GM18909 (cell line): ENCODE measurements around the gene SERPINH1.
A peak's percentile ranks its signal among the peaks of the same experiment; 100 is the strongest.

Source experiments
- ATAC-seq: cut with Tn5 transposase; IDR thresholded peaks from one replicate; pipeline ENCODE4 v1.9.1; 2021; ENCODE audit warnings: mild to moderate bottlenecking; ENCODE audit not compliant: unreplicated experiment, poor library complexity

The SERPINH1 gene

GRCh38 chr11:75562048-75562835, at the start of gene SERPINH1:
TSS of gene SERPINH1 (plus strand) at chr11:75562253. CDS start at chr11:75566350, 4,097 bp downstream.
- peak; percentile 77 for ATAC-seq

- no peak for ATAC-seq
Observed at GRCh38 chr11:75513250-75513649, 48.8 kb upstream of the SERPINH1 start.

GRCh38 chr11:75514596-75514995, 47.5 kb upstream of the SERPINH1 start:
- no peak for ATAC-seq

- no peak for ATAC-seq
Observed at GRCh38 chr11:75516140-75516539, 45.9 kb upstream of the SERPINH1 start.

GRCh38 chr11:75516886-75517285, 45.2 kb upstream of the SERPINH1 start:
- ATAC-seq, result no peak

GRCh38 chr11:75518204-75518549, 43.9 kb upstream of the SERPINH1 start:
- no peak for ATAC-seq

- no peak for ATAC-seq
Observed at GRCh38 chr11:75518771-75519653, 43.0 kb upstream of the SERPINH1 start.

GRCh38 chr11:75520688-75521087, 41.4 kb upstream of the SERPINH1 start:
- no peak for ATAC-seq

- no peak for ATAC-seq
Observed at GRCh38 chr11:75522286-75523044, 39.6 kb upstream of the SERPINH1 start.

- ATAC-seq, result no peak
Observed at GRCh38 chr11:75523189-75523588, 38.9 kb upstream of the SERPINH1 start.

- ATAC-seq, result no peak
Observed at GRCh38 chr11:75523811-75524664, 38.0 kb upstream of the SERPINH1 start.

- no peak for ATAC-seq
Observed at GRCh38 chr11:75524665-75525432, 37.2 kb upstream of the SERPINH1 start.

GRCh38 chr11:75525433-75526191, 36.4 kb upstream of the SERPINH1 start, which contains the start of gene GDPD5:
TSS of gene GDPD5 (minus strand) at chr11:75525941. CDS start at chr11:75477735, 48,206 bp downstream.
- peak; percentile 71 for ATAC-seq

- ATAC-seq, result no peak
Observed at GRCh38 chr11:75526192-75526541, 35.9 kb upstream of the SERPINH1 start.

- ATAC-seq, result no peak
Observed at GRCh38 chr11:75527130-75527529, 34.9 kb upstream of the SERPINH1 start.

GRCh38 chr11:75527938-75528735, 33.9 kb upstream of the SERPINH1 start:
- no peak for ATAC-seq

GRCh38 chr11:75530577-75530976, 31.5 kb upstream of the SERPINH1 start:
- no peak for ATAC-seq

- ATAC-seq, result no peak
Observed at GRCh38 chr11:75531325-75531724, 30.7 kb upstream of the SERPINH1 start.
